Measurements from ENCODE around the gene ZNF668.

Gene ZNF668

DNA sequence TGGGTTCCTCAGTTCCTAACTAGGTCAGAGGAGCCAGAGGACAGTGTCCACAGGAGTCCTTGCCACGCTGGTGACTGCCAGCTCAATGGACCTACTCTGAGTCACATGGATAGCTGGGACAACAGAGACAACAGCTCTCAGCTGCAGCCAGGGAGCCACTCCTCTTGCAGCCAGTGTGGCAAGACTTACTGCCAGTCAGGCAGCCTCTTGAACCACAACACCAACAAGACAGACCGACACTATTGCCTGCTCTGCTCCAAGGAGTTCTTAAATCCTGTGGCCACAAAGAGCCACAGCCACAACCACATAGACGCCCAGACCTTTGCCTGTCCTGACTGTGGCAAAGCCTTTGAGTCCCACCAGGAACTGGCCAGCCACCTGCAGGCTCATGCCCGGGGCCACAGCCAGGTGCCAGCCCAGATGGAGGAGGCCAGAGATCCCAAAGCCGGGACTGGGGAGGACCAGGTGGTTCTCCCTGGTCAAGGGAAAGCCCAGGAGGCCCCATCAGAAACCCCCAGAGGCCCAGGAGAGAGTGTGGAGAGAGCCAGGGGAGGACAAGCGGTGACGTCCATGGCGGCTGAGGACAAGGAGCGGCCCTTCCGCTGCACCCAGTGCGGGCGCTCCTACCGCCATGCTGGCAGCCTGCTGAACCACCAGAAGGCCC lies 6.8 kb upstream of the ZNF668 start:
- no peak for DNase-seq

DNA sequence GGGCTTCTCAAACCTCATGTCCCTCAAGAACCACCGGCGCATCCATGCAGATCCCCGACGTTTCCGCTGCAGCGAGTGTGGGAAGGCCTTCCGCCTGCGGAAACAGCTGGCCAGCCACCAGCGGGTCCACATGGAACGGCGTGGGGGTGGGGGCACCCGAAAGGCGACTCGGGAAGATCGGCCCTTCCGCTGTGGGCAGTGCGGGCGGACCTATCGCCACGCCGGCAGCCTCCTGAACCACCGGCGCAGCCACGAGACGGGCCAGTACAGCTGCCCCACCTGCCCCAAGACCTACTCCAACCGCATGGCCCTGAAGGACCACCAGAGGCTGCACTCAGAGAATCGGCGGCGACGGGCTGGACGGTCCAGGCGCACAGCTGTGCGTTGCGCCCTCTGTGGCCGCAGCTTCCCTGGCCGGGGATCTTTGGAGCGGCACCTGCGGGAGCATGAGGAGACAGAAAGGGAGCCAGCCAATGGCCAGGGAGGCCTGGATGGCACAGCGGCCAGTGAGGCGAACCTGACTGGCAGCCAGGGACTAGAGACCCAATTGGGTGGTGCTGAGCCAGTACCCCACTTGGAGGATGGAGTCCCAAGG lies 6.1 kb upstream of the ZNF668 start:
- no peak for DNase-seq

DNA sequence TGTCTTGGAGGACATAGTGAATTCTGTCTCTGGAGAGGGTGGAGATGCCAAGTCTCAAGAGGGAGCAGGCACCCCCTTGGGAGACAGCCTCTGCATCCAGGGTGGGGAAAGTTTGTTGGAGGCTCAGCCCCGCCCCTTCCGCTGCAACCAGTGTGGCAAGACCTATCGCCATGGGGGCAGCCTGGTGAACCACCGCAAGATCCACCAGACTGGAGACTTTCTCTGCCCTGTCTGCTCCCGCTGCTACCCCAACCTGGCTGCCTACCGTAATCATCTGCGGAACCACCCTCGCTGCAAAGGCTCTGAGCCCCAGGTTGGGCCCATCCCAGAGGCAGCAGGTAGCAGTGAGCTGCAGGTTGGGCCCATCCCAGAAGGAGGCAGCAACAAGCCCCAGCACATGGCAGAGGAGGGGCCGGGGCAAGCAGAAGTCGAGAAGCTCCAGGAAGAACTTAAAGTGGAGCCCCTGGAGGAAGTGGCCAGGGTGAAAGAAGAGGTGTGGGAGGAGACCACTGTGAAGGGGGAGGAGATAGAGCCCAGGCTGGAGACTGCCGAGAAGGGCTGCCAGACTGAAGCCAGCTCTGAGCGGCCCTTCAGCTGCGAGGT lies 5.4 kb upstream of the ZNF668 start:
- no peak for DNase-seq

GRCh38 chr16:31078597-31079341 lies 4.7 kb upstream of the ZNF668 start:
- DNase-seq: no peak

DNA sequence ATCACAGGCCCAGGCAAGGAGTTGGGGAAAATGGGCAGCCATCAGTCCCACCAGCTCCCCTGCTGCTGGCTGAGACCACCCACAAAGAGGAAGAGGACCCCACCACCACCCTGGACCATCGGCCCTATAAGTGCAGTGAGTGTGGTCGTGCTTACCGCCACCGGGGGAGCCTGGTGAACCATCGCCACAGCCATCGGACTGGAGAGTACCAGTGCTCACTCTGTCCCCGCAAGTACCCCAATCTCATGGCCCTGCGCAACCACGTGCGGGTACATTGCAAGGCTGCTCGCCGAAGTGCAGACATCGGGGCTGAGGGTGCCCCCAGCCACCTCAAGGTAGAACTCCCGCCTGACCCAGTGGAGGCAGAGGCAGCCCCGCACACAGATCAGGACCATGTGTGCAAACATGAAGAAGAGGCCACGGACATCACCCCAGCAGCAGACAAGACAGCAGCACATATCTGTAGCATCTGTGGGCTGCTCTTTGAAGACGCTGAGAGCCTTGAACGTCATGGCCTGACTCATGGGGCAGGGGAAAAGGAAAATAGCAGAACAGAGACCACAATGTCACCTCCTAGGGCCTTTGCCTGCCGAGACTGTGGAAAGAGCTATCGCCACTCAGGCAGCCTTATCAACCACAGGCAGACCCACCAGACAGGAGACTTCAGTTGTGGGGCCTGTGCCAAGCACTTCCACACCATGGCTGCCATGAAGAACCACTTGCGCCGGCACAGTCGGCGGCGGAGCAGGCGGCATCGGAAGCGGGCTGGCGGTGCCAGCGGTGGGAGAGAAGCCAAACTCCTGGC lies 3.8 kb upstream of the ZNF668 start:
- DNase-seq: no peak

DNA sequence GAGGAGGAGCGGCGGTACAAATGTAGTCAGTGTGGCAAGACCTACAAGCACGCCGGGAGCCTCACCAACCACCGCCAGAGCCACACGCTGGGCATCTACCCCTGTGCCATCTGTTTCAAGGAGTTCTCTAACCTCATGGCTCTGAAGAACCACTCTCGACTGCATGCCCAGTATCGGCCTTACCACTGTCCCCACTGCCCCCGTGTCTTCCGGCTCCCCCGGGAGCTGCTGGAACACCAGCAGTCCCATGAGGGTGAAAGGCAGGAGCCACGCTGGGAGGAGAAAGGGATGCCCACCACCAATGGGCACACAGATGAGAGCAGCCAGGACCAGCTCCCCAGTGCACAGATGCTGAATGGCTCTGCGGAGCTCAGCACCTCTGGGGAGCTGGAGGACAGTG lies 3.0 kb upstream of the ZNF668 start:
- no peak for DNase-seq

GRCh38 chr16:31076319-31076718 lies 2.3 kb upstream of the ZNF668 start:
- no peak for DNase-seq

DNA sequence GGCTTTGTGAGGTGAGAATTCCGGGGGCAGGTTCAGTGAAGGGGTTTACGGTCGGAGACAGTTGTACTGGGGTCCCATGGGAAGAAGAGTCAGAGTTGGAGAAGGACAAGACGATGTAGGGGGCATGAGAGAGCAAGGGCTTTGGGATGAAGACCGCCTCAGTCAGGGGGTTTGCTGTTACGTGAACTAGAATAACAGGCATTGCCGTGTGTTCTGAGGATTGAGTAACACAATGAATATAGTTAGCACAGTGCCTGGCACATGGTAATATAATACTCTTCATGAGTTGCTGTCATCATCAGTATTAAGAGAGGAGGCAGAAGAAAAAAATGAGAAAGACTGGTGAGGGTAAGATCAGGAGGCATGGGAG lies 759 bp upstream of the ZNF668 start:
- no peak for DNase-seq

GRCh38 chr16:31073142-31073969 lies 684 bp downstream of the ZNF668 start:
- peak; percentile 83 for DNase-seq

DNA sequence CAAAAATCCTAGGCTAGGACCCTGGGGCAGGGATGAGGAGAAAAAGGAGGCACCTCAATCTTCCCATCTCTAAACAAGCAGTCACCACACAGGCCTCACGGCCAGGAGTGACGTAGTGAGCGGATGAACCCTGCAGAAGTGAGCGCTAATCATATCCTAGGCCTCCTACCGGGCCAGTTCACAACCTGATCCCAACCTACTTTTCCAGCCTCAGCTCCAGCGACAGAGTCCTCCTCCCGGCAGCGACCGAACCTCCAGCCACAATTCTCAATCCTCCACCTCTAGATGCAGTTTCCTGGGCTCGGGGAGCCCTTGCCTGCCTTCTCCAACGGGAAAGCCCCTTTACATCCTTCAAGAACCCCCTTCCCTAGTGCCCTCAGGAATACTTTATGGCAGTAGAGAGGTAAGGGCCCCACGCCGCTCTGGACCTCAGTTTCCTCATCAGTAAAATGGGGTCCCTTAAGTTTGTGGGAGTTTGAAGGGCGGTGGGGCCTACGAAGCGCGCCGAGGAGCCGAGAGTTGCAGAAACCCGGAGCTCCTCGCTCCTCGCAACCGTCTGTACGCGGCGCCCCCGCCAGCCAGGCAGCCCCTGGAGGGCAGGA lies 1.4 kb downstream of the ZNF668 start:
- DNase-seq: peak; percentile 42

- DNase-seq: no peak
These were observed 2.2 kb downstream of the ZNF668 start for GRCh38 chr16:31071861-31072260.

- no peak for DNase-seq
These were observed 6.7 kb downstream of the ZNF668 start for GRCh38 chr16:31067342-31067741.

DNA sequence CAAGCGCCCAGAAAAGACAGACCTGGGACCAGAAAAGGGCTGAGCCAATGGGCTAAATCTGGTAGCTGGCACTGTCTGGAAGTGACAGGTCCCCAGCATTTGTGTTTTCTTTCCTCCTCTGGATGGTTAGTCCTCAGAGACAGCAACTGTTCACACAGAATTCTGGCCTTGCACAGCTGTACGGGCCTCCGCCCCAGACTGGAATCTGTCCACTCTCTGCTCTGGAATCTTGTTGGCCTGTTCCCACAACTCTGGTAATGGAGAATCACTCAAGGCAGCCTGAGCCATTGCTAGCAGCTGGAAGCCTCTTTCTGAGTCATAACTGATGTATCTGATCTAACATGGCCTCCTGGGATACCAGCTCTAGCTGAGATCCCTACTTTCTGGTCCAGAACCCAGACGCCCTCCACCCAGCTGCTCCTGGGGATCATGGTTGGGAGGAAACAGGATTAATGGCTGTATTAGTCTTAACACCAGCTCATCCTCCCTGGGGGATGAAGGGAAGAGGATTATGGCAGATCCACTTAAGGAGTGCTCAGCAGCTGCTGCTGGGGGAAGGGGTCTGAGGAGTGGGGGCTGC lies 9.1 kb downstream of the ZNF668 start:
- DNase-seq: no peak

DNA sequence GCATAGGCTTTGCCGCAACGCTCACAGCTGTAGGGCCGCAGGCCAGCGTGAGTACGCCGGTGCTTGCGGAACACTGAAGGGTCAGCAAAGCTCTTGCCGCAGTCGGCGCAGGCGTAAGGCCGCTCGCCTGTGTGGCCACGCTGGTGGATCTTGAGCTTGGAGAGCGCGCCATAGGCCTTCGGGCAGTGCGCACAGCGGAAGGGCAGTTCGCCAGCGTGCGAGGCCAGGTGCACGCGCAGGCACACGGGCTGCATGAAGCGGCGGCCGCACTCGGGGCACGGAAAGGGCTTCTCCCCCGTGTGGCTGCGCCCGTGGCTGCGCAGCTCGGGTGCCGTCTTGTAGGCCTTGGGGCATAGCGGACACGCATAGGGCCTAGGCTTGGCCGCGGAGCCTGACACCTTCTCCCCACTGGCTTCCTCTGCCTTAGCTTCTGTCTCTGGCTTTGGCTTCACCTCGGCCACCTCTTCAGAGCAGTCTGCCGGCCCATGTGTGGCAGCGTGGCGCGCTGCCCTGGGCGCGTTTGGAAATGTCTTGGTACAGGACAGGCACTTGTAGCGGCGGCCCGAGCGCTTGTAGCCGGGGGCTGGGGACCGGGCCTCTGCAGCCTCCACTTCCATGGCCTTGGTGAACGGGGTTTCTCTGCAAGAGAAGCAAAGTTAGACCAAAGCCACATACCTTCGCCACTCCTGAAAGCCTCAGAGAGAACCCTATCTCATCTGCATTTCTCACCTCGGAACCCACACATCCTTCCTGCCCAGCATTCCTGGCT lies 10.0 kb downstream of the ZNF668 start:
- DNase-seq: no peak

DNA sequence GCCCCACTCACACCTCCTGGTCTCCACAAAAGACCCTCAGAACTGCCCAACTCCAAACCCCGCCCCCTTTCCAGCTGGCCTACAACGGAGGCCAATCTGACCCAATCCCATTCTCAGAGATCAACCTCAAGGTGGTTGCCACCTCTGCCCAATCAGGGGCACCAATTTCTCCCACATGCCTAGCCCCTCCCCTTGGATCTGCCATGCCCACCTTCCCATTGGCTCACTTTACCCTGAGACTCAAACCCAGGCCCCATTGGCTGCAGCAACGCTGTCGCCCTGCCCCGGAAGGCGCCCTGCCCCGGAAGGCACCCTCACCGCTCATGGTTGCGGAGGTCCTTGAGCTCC lies 10.6 kb downstream of the ZNF668 start:
- no peak for DNase-seq

DNA sequence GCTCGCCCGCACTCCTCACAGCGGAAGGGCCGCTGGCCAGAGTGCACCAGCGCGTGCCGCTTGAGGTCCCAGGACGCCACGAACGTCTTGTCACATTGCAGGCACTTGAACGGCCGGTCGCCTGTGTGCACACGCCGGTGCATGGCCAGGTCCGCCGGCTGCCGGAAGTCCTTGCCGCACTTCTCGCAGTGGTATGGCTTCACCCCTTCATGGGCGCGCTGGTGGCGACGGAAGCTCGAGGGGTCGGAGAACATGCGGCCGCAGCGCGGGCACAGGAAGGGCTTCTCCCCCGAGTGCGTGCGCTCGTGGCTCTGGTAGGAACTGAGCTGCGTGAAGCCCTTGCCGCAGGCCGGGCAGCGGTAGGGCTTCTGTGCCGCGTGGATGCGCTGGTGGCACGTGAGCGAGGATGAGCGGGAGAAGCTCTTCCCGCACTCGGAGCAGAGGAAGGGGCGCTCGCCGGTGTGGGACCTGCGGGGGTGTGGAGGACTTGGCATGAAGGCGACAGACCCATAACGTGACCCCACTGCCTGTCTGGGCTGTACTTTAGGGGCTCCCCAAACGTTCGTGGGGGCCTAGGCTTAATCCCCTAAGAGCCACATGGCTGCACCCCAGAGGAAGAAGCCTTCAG lies 12.1 kb downstream of the ZNF668 start:
- no peak for DNase-seq

- DNase-seq: no peak
These were observed 12.8 kb downstream of the ZNF668 start for GRCh38 chr16:31061126-31061812.

- DNase-seq: no peak
These were observed 18.4 kb downstream of the ZNF668 start for GRCh38 chr16:31055613-31056012.

DNA sequence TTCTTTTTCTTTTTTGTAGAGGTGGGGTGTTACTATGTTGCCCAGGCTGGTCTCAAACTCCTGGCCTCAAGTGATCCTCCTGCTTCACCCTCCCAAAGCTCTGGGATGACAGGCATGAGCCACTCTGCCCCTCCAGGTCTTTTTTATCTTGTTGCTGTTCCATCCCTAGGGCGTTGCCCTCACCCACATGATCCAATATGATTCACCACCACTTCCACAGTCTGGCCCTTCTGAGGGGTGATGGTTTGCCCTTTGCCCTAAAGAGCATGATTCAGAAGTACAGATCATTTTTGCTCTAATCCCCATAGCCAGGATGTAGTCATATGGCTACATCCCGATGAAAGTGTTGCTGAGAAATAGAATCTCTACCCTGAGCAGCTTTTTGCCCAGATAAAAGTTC lies 21.9 kb downstream of the ZNF668 start:
- DNase-seq: no peak
